Adrenal gland (tissue), 5 donors: Measurements from ENCODE around the gene KLHL3.

Experiments
- POLR2A ChIP-seq, 2 donors: fragments of 450-650 bp; IDR thresholded peaks; one replicate each; pipeline ENCODE4 v1.6.1; 2017; ENCODE audit warnings: antibody characterized with exemption in 2 of 2, mild to moderate bottlenecking in 2 of 2, moderate library complexity in 1 of 2
- TF ChIP-seq, protein P1 (sequence below), 6 experiments: fragments of 450-650 bp in 4 of 6; fragments of 200-600 bp in 2 of 6; sonication (generic) in 1 of 6; IDR thresholded peaks; 1 replicate in 5 of 6; 2 replicates in 1 of 6; pipeline versions ENCODE4 v1.5.1 to v1.8.0; 2016 to 2021; ENCODE audit warnings: antibody characterized with exemption in 6 of 6, mild to moderate bottlenecking in 2 of 6, moderate library complexity in 1 of 6
- donor health status: DM: no; HTN: no; CAD: no.

DNA sequence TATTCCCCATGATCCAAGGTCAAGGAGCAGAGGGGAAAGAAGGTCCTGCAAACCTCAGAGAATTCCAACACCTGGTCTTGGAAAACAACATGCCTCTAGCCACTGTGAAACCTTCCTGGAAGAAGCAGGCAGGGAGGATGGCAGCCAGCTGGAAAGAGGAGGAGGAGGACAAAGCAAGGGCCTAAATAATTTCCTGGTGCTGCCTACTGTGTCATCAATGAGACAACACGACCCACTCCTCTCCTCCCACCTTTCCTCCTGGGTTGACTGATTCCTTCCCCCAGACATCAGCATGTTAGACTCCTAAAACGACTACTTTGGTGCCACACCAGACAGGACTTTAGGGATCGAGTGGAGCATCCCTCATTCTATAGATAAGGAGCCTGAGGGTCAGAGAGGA lies 78.8 kb downstream of the KLHL3 start:
- TF ChIP-seq, protein P1, sequence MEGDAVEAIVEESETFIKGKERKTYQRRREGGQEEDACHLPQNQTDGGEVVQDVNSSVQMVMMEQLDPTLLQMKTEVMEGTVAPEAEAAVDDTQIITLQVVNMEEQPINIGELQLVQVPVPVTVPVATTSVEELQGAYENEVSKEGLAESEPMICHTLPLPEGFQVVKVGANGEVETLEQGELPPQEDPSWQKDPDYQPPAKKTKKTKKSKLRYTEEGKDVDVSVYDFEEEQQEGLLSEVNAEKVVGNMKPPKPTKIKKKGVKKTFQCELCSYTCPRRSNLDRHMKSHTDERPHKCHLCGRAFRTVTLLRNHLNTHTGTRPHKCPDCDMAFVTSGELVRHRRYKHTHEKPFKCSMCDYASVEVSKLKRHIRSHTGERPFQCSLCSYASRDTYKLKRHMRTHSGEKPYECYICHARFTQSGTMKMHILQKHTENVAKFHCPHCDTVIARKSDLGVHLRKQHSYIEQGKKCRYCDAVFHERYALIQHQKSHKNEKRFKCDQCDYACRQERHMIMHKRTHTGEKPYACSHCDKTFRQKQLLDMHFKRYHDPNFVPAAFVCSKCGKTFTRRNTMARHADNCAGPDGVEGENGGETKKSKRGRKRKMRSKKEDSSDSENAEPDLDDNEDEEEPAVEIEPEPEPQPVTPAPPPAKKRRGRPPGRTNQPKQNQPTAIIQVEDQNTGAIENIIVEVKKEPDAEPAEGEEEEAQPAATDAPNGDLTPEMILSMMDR (IDR thresholded peaks at IDR 0.05): no peak
- TF ChIP-seq POLR2A (IDR thresholded peaks at IDR 0.05): no peak
